B cell (primary cell): ENCODE results near the gene CTDNEP1. TPM values are rescaled to one million over a fixed set of nuclear protein-coding genes. Genes with fewer than 3 reads are reported as not detected.

ENCODE experiments used
- ATAC-seq: fragments of 200-7000 bp; cut with Tn5 transposase; one replicate; pipeline ENCODE4 v1.10.0; 2021; ENCODE audit warnings: low read depth, mild to moderate bottlenecking, moderate number of reproducible peaks, moderate library complexity
- CTCF ChIA-PET: fragments of 350-600 bp; sonication (Branson Sonifier 250); formaldehyde crosslinking; loops from one replicate; lab custom pipeline; 2021; ENCODE audit warnings: antibody characterized with exemption, inconsistent platforms; lab: Charles Lee
- POLR2A ChIA-PET: fragments of 350-600 bp; sonication (Branson Sonifier 250); formaldehyde crosslinking; loops from one replicate; lab custom pipeline; 2021; ENCODE audit warnings: antibody characterized with exemption; lab: Charles Lee
- DNase-seq: peaks from one replicate; pipeline ENCODE4 v3.0.0; 2013
- H2AFZ ChIP-seq: 2 replicates; pipeline ENCODE4 v1.6.1; 2012; ENCODE audit warnings: mild to moderate bottlenecking, low read depth, low read length; ENCODE audit not compliant: insufficient read depth, poor library complexity, severe bottlenecking
- H3K27ac ChIP-seq, 2 donors: 1 replicate in 1 of 2; 2 replicates in 1 of 2; pipeline ENCODE4 v1.5.1; 2012 to 2013; ENCODE audit warnings: low read length in 2 of 2, mild to moderate bottlenecking in 2 of 2, moderate library complexity in 1 of 2
- H3K27me3 ChIP-seq, 4 experiments: fragments of 200-600 bp in 1 of 4; sonication (generic) in 1 of 4; replicated peaks in 1 of 4; 1 replicate in 2 of 4; 2 replicates in 2 of 4; pipeline versions ENCODE4 v1.6.1 to v1.7.0; 2013 to 2016; ENCODE audit warnings: low read length in 3 of 4, mild to moderate bottlenecking in 2 of 4, mixed read lengths in 1 of 4, moderate library complexity in 1 of 4; ENCODE audit not compliant: insufficient read depth in 4 of 4, control insufficient read depth in 3 of 4; ENCODE audit errors: control extremely low read depth in 1 of 4
- H3K36me3 ChIP-seq, 2 experiments: replicated peaks in 1 of 2; 1 replicate in 1 of 2; 2 replicates in 1 of 2; pipeline versions ENCODE4 v1.6.1 to v1.7.1; 2013; ENCODE audit warnings: low read length in 1 of 2; ENCODE audit not compliant: insufficient read depth in 2 of 2, control insufficient read depth in 1 of 2; ENCODE audit errors: control extremely low read depth in 1 of 2, extremely low read depth in 1 of 2
- H3K4me1 ChIP-seq, 2 donors: fragments of 200-600 bp in 1 of 2; sonication (generic) in 1 of 2; 1 replicate in 1 of 2; 2 replicates in 1 of 2; pipeline versions ENCODE4 v1.5.1 to v1.6.1; 2013 to 2017; ENCODE audit warnings: low read length in 2 of 2; ENCODE audit not compliant: control insufficient read depth in 2 of 2, insufficient read depth in 2 of 2
- H3K4me2 ChIP-seq: replicated peaks from 2 replicates; pipeline ENCODE3; 2012; ENCODE audit warnings: mild to moderate bottlenecking, low read depth, low read length; ENCODE audit not compliant: poor library complexity, severe bottlenecking
- H3K4me3 ChIP-seq, 5 experiments: fragments of 200-600 bp in 1 of 5; sonication (generic) in 1 of 5; 1 replicate in 3 of 5; 2 replicates in 2 of 5; pipeline versions ENCODE4 v1.5.1 to v1.7.0; 2011 to 2016; ENCODE audit warnings: low read length in 4 of 5, mild to moderate bottlenecking in 4 of 5, low read depth in 2 of 5, control low read depth in 1 of 5, moderate library complexity in 1 of 5; ENCODE audit not compliant: insufficient read depth in 1 of 5; ENCODE audit errors: control extremely low read depth in 1 of 5, extremely low read depth in 1 of 5
- H3K79me2 ChIP-seq: fragments of 200-600 bp; sonication (generic); one replicate; pipeline ENCODE4 v1.6.0; 2016; ENCODE audit warnings: low read length; ENCODE audit not compliant: control insufficient read depth, insufficient read depth
- H3K9ac ChIP-seq: fragments of 200-600 bp; sonication (generic); 2 replicates; pipeline ENCODE4 v1.6.1; 2017; ENCODE audit warnings: mild to moderate bottlenecking, low read length, moderate library complexity
- H3K9me3 ChIP-seq, 3 donors: one replicate each; pipeline versions ENCODE4 v1.6.1 to v1.7.1; 2013; ENCODE audit warnings: low read length in 2 of 3; ENCODE audit not compliant: control insufficient read depth in 2 of 3, insufficient read depth in 1 of 3; ENCODE audit errors: control extremely low read depth in 1 of 3
- H4K20me1 ChIP-seq: 2 replicates; pipeline ENCODE4 v1.6.0; 2012; ENCODE audit warnings: mild to moderate bottlenecking, low read length; ENCODE audit not compliant: insufficient read depth, control insufficient read depth, poor library complexity, severe bottlenecking
- H3K27ac Mint-ChIP-seq: one replicate; pipeline ENCODE4 v1.8.0; 2021; ENCODE audit warnings: mixed read lengths
- H3K27me3 Mint-ChIP-seq: one replicate; pipeline ENCODE4 v1.8.0; 2021; ENCODE audit warnings: mixed read lengths
- H3K4me1 Mint-ChIP-seq: one replicate; pipeline ENCODE4 v1.8.0; 2021; ENCODE audit warnings: mixed read lengths
- H3K4me3 Mint-ChIP-seq: one replicate; pipeline ENCODE4 v1.8.0; 2021; ENCODE audit warnings: mixed read lengths
- H3K9me3 Mint-ChIP-seq: one replicate; pipeline ENCODE4 v1.8.0; 2022; ENCODE audit warnings: mixed read lengths; ENCODE audit not compliant: insufficient read depth
- WGBS: methylation state at CpG from one replicate; pipeline ENCODE4 v1.1.5; 2013; ENCODE audit warnings: missing lambda C conversion rate; ENCODE audit not compliant: insufficient coverage; 5-methylcytosine and 5-hydroxymethylcytosine counted together
- intact Hi-C: fragments of 100-400 bp; cut with micrococcal nuclease; formaldehyde crosslinking; loops from one replicate; pipeline ENCODE4 v1.10.0; 2022
- polyA plus RNA-seq: library from polyadenylated mRNA; depleted of rRNA; stranded (reverse); fragments of >200 nt; gene quantifications from 2 replicates; pipeline ENCODE4 v1.2.3, GENCODE V29; 2012
- total RNA-seq, 2 donors: library from RNA; stranded (reverse); fragments of 120-200 nt in 1 of 2; gene quantifications; 1 replicate in 1 of 2; 2 replicates in 1 of 2; pipeline versions ENCODE4 v1.2.3 to v1.2.4, GENCODE V29; 2013 to 2022
- TF ChIP-seq, protein P1 (sequence below): fragments of 200-600 bp; IDR thresholded peaks from one replicate; pipeline ENCODE4 v1.8.0; 2022; ENCODE audit warnings: antibody characterized with exemption, mild to moderate bottlenecking

The CTDNEP1 gene
- total and polyA plus RNA-seq, 2 donors (not counting 1 experiment from before 2014, with no cell fraction given): 125 to 162 TPM

DNA sequence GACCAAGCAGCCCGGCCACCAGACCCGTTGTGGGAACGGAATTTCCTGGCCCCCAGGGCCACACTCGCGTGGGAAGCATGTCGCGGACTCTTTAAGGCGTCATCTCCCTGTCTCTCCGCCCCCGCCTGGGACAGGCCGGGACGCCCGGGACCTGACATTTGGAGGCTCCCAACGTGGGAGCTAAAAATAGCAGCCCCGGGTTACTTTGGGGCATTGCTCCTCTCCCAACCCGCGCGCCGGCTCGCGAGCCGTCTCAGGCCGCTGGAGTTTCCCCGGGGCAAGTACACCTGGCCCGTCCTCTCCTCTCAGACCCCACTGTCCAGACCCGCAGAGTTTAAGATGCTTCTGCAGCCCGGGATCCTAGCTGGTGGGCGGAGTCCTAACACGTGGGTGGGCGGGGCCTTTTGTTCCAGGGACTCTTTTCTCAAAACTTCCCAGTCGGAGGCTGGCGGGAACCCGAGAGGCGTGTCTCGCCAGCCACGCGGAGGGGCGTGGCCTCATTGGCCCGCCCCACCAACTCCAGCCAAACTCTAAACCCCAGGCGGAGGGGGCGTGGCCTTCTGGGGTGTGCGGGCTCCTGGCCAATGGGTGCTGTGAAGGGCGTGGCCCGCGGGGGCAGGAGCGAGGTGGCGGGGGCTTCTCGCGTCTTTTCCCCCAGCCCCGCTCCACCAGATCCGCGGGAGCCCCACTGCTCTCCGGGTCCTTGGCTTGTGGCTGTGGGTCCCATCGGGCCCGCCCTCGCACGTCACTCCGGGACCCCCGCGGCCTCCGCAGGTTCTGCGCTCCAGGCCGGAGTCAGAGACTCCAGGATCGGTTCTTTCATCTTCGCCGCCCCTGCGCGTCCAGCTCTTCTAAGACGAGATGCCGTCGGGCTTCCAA lies 29.8 kb upstream of the CTDNEP1 start, which contains the start of gene SLC2A4:
TSS of gene SLC2A4 (plus strand) at position 645 of the 879 bp plus-strand sequence. CDS start at position 862, 217 bp downstream.
- intact Hi-C loops: loop anchor here (2.0 kb wide), 1 partner anchor 19 kb away; the partner anchor contains the start of gene CLDN7
- Histone ChIP-seq H3K79me2 (no peaks in the 10 kb centered on the region), H3K36me3 (no peaks in the 10 kb centered on the region), H3K9me3 (peaks cover 0 to 18% (median 0%) of the 10 kb centered on the region in 3 donors), H4K20me1 (no peaks in the 10 kb centered on the region), H2AFZ (peak within 1 kb of the TSS; percentile 64), H3K9ac (peak within 1 kb of the TSS; percentile 67), H3K4me3 (peak within 1 kb of the TSS; percentile 2 to 69 (median 53)), H3K27me3 (peaks cover 0 to 46% (median 13%) of the 10 kb centered on the region in 4 experiments), H3K4me1 (peaks cover 20 to 31% of the 10 kb centered on the region in 2 donors), H3K27ac (no peak within 1 kb of the TSS), H3K4me2 (peak within 1 kb of the TSS; percentile 98)
- H3K4me3 Mint-ChIP-seq: peak within 1 kb of the TSS; percentile 92
- ATAC-seq: peak; percentile 80
- ChIA-PET POLR2A (interaction anchor here (0.6 to 1.5 kb wide), 6 partner anchors 12 to 281 kb away, joined by 3 to 7 read pairs (median 4); partner anchors contain the start of gene GABARAP), CTCF (interaction anchor here (0.6 to 10.9 kb wide), 10 partner anchors 10 to 877 kb away, joined by 3 to 115 read pairs (median 4); partner anchors contain the start of genes ACADVL, ACAP1 and DLG4)
- peaks cover 20% of the 10 kb centered on the region for H3K4me1 Mint-ChIP-seq
- TF ChIP-seq, protein P1, sequence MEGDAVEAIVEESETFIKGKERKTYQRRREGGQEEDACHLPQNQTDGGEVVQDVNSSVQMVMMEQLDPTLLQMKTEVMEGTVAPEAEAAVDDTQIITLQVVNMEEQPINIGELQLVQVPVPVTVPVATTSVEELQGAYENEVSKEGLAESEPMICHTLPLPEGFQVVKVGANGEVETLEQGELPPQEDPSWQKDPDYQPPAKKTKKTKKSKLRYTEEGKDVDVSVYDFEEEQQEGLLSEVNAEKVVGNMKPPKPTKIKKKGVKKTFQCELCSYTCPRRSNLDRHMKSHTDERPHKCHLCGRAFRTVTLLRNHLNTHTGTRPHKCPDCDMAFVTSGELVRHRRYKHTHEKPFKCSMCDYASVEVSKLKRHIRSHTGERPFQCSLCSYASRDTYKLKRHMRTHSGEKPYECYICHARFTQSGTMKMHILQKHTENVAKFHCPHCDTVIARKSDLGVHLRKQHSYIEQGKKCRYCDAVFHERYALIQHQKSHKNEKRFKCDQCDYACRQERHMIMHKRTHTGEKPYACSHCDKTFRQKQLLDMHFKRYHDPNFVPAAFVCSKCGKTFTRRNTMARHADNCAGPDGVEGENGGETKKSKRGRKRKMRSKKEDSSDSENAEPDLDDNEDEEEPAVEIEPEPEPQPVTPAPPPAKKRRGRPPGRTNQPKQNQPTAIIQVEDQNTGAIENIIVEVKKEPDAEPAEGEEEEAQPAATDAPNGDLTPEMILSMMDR: no peak
- H3K27ac Mint-ChIP-seq: peak within 1 kb of the TSS; percentile 76
- WGBS: 1% methylated on average over 67 of the region's 71 CpGs
- H3K9me3 Mint-ChIP-seq: no peaks in the 10 kb centered on the region
- H3K27me3 Mint-ChIP-seq: peaks cover 23% of the 10 kb centered on the region
- DNase-seq: peak; percentile 87
